ENCODE results near the gene ANKRD9.

ANKRD9 gene

DNA sequence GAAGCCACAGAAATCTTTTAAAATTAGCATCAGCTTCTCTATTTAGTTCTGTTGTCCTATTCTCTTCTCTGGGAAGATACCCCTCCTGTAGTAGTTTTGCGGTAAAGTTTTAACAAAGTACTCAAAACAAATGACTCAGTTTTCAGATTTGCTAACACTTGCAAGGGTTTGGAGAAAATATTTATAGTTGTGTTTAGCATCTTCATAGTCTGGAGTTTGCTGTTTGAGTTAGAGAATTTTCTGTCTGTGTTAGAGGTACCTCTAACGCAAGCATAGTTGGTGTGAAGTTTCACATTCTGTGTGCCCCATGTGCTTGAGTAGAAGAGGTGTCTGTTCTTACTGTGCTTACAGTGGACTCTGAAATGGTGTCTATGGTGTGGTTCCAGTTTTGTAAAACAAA, 36.0 kb downstream of the ANKRD9 start:
- DNase-seq (ENCODE audit: low read depth in 2 of 2) = no peak

DNA sequence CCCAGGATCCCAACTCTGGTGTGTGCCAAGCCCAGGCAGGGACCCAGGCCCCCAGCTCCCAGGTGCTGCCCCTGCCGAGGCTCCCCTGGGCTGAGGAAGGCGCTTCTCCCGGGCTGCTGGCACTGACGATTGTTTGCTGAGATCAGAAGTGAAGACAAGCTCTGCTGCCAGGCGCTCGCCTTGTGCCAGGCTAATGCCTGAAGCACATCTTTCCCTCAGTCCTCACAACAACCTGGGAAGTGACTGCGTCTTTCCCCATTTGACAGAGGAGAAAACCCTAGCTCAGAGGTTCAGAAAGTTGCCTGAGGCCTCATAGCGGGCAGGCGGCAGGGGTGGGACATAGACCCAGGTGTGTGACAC, 36.8 kb downstream of the ANKRD9 start:
- DNase-seq (ENCODE audit: low read depth in 2 of 2) = no peak

DNA sequence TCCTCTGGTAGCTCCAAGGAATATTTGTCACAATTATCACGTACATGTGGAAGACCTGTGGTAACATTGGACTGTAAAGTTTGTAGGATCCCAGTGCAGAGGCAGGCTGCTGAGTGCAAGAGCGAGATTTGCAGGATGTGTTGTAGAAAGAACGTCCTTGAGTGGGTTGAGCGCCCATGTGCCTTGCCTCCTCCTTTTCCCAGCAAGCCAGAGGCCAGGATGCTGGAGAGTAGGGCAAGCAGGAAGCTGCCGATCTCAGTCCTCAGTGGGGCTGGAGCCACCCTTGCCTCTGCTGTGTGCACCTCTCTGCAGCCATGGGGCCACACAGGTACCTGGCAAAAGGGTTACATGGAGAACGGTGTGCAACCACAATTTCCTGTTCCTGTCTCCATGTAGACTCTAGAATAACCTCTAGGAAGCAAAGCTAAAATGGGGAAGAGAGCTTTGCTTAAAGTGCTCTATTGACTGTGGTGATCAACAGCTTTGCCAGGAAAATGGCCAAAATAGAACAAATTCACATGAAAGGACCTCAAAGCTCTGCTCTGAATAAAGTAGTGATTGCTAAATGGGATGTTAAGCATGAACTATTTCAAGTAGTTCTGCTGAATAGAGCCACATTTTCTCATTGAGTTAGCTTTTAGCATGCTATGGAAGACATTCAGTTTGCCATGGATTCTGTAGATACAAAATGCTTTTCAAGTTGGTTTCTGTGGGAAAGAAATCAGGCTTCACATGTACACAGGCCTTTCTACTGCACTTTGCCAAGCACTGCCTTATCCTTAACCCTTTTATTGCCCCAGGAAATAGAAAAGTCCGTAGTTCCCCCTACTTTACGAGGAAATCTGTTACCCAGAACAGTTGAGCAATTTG, 37.4 kb downstream of the ANKRD9 start:
- no peak for DNase-seq (ENCODE audit: low read depth in 2 of 2)

DNA sequence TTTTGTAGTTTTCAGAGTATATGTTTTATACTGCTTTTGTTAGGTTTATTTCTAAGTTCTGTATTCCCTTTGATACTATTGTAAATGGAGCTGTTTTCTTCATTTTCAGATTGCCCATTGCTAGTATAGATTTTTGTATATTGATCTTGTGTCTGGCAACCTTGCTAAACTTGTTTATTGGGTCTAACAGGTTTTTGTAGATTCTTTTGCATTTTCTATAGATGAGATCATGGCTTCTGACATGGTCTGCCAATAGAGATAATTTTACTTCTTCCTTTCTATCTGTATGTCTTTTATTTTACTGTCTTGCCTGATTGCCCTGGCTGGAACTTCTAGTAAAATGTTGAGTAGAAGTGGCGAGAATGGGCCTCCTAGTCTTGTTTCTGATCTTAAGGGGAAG, 40.3 kb downstream of the ANKRD9 start:
- no peak for DNase-seq (ENCODE audit: low read depth in 2 of 2)

DNA sequence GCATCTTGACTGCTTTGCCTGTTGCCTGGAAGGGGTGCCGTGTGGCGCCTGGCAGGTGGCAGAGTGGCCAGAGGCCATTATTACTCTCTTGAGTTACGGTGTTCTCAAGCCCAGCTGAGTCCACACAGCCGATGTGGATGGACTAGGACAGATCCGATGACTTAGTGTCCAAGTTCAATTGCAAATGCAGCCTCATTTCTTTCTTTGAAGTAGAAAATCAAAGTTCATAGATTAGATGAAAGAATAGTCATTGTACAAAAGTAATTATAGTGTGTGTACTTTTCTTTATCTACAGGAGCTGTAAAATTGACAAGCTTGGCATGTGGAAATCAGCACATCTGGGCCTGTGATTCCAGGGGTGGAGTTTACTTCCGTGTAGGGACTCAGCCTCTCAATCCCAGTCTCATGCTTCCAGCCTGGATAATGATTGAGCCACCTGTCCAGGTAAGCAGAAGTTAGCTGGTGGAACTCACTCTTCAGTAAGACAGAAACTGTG, 44.7 kb downstream of the ANKRD9 start:
- DNase-seq (ENCODE audit: low read depth in 2 of 2) = no peak

DNA sequence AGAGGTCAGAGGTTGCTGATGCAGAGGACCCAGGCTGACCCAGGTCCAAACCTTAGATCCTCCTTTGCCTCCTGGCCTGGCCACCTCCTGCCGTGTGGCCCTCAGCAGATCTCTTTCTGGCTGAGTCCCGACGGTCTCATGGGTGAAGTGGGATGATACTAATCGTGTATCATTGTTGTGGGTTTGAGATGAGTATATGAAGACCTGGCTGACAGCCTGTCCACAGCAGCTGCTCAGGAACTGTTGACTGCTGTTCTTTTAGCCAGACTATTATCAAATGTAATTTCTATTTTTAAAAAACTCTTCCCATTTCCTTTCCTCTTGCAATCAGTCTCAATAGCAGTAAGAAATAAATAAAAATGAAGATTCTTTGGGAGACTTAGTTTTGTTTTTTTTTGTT, 45.6 kb downstream of the ANKRD9 start:
- no peak for DNase-seq (ENCODE audit: low read depth in 2 of 2)

DNA sequence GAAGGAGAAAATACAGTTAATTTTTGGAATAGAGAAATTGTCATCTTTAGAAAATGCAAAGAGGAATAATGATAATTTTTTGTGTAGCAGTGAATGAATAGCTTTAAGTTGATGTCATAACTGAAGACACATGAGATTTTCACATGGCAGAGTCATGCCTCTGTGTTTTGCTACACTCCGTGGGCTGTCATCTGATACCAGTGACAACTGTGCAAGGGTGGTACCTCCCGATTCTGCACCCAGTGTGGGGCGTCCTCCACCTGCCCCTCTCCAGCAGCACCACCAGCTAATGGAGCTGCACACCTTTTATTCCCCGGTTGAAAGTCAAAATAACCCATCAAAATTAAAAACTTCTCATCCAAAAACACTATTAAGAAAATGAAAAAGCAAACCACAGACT, 47.2 kb downstream of the ANKRD9 start:
- DNase-seq (ENCODE audit: low read depth in 2 of 2) = no peak

DNA sequence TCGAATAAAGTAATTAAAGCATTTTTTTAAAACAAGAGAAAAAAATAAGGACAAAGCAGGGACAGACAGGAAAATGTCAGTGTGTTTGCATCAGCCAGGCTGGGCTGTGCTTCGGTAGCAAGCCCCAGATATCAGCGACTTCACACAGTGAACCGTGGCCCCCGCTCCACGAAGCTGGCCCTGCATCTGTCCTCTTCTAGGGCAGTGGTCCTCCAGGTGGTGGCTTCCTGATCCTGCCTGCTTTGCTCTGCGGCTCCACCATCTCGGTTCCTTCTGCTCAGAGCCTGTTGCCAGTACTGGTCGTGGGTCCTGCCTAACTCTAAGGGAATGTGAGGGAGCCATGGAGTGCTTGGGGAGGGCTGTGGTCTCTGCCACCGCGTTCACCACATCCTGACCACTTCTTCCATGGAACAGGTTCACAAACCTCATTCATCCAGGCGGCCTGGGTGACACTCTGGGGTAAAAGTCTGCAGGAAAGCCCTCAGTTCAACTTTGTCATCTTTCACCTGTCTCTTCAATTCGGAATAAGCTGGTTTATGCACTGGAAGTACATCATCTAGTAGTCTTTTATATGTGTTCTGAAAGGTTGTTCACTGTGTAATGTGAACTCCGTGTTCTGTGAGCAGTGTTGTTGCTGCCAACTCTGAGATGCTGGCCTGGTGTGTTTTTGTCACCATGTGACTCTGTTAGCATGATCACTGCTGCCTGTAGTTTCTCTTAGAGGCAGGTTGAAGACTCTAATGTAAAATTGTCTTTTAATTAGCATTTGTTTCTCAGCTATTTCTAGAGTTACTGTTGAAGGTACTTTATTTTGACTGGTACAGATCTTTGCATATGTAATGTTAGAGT, 47.9 kb downstream of the ANKRD9 start:
- DNase-seq (ENCODE audit: low read depth in 2 of 2) = no peak

DNA sequence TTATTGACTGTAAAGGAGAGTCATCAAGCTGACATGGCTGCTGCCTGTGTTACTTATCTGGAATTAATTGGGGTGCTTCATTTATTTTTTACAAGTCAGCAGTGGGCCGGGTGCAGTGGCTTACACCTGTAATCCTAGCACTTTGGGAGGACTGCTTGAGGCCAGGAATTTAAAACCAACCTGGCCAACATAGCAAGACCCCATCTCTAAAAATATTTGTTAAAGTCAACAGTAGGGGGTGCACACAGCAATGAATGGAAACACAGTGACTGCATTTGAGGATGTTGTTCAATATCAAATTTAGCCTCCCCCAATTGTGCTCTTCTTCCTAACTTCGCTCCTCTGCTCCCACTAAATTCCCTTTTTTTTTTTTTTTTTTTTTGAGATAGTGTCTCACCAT, 52.1 kb downstream of the ANKRD9 start:
- no peak for DNase-seq (ENCODE audit: low read depth in 2 of 2)

DNA sequence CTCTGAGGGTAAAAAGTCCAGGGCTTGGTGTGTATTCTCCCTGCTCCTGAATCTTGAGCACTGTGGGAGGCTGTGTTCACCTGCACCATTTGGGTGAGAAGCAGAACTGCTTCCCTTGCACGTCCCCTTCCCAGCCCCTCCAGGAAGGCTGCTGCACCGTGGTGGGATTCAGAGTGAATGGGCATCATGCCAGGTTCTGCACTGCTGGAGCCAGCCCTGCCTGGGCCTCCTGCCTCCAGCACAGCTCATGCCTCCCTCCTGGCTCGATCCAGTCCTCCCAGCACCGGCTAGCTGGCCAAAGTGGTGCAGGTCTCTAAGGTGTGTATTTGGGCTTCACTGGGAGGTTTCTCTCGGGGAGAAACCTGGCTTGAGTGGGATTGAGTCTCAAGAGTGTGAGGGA, 54.9 kb downstream of the ANKRD9 start:
- no peak for DNase-seq (ENCODE audit: low read depth in 2 of 2)

DNA sequence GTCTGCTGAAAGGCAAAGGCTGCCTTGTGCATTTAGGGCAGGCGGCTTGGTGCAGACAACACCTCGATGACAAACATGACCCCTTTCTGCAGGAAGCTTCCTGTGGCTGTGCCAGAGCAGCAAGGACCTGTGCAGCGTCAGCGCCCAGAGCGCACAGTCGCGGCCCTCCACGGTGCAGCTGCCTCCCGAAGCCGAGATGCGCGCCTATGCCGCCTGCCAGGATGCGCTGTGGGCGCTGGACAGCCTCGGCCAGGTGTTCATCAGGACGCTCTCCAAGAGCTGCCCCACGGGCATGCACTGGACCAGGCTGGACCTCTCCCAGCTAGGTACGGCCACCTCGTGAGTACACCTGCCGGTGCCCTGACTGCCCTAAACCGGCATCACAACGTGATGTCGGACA, 57.3 kb downstream of the ANKRD9 start:
- no peak for DNase-seq (ENCODE audit: low read depth in 2 of 2)

Data from stimulated activated CD4-positive, alpha-beta T cell treated with anti-CD3 and anti-CD28 coated beads, Interleukin-1b, Interleukin-23, amount 100 ng/mL, for 4 hours (primary cell).